ENCODE measurements around the gene CCDC149. TPM values are rescaled to one million over a fixed set of nuclear protein-coding genes. Genes with fewer than 3 reads are reported as not detected.

The CCDC149 gene
- total and polyA plus RNA-seq, 11 donors: 5.8 to 14.7 (median 9.9) TPM

- ATAC-seq: no peak
- Histone ChIP-seq H3K4me1 (no peaks in the 10 kb centered on the region), H3K4me3 (no peak overlapping the region), H3K27me3 (no peaks in the 10 kb centered on the region), H3K27ac (no peak overlapping the region), H3K9me3 (peaks cover 0 to 12% (median 5%) of the 10 kb centered on the region in 12 donors), H3K36me3 (no peaks in the 10 kb centered on the region)
- intact Hi-C loops (cut with DNase I): no loop called here
- WGBS, 4 donors: 92 to 98% (median 98%) methylated on average over 2 of the region's 2 CpGs
- DNase-seq: no peak
- TF ChIP-seq, protein P1, sequence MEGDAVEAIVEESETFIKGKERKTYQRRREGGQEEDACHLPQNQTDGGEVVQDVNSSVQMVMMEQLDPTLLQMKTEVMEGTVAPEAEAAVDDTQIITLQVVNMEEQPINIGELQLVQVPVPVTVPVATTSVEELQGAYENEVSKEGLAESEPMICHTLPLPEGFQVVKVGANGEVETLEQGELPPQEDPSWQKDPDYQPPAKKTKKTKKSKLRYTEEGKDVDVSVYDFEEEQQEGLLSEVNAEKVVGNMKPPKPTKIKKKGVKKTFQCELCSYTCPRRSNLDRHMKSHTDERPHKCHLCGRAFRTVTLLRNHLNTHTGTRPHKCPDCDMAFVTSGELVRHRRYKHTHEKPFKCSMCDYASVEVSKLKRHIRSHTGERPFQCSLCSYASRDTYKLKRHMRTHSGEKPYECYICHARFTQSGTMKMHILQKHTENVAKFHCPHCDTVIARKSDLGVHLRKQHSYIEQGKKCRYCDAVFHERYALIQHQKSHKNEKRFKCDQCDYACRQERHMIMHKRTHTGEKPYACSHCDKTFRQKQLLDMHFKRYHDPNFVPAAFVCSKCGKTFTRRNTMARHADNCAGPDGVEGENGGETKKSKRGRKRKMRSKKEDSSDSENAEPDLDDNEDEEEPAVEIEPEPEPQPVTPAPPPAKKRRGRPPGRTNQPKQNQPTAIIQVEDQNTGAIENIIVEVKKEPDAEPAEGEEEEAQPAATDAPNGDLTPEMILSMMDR (IDR thresholded peaks at IDR 0.05): no peak
- no peak for TF ChIP-seq POLR2A (IDR thresholded peaks at IDR 0.05)
Measured at GRCh38 chr4:24956091-24956490, 43.2 kb upstream of the CCDC149 start.

DNA sequence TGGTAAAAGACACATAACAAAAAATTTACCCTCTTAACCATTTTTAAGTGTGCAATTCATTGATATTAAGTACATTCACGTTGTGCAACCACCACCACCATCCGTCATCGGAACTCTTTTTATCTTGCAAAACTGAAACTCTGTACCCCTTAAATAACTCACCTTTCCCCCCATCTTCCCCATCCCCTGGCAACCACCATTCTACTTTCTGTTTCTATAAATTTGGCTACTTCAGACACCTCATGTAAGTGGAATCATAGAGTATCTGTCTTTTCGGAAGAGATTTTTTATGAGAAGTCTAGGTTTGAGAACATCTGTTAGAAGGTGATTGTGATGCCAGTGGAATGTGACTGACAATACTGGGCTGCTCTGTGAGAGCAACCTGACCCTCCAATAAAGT, 39.8 kb upstream of the CCDC149 start:
- TF ChIP-seq, protein P1 (IDR thresholded peaks at IDR 0.05): no peak
- no peak for TF ChIP-seq POLR2A (IDR thresholded peaks at IDR 0.05)
- Histone ChIP-seq H3K27me3 (no peaks in the 10 kb centered on the region), H3K36me3 (no peaks in the 10 kb centered on the region), H3K27ac (no peak overlapping the region), H3K9me3 (peaks cover 0 to 12% (median 7%) of the 10 kb centered on the region in 12 donors), H3K4me3 (no peak overlapping the region), H3K4me1 (peaks cover 0 to 12% (median 0%) of the 10 kb centered on the region in 12 donors)
- intact Hi-C loops (cut with DNase I): no loop called here
- WGBS, 4 donors: 80 to 94% (median 93%) methylated on average over 4 of the region's 4 CpGs
- DNase-seq (no peak), ATAC-seq (no peak)

- ATAC-seq: peak; percentile 51 to 93 (median 82)
- intact Hi-C loops (cut with DNase I): no loop called here
- peak overlapping the region in 3 of 12 donors; percentile 13 to 49 (median 31) for H3K27ac ChIP-seq
Measured at GRCh38 chr4:24949970-24950369, 37.1 kb upstream of the CCDC149 start.

GRCh38 chr4:24937917-24938281, 25.1 kb upstream of the CCDC149 start:
- Histone ChIP-seq H3K27me3 (no peaks in the 10 kb centered on the region), H3K9me3 (peaks cover 0 to 28% (median 12%) of the 10 kb centered on the region in 12 donors), H3K4me1 (no peaks in the 10 kb centered on the region), H3K36me3 (no peaks in the 10 kb centered on the region), H3K27ac (no peak overlapping the region), H3K4me3 (no peak overlapping the region)
- TF ChIP-seq, protein P1 (IDR thresholded peaks at IDR 0.05): no peak
- no peak for TF ChIP-seq POLR2A (IDR thresholded peaks at IDR 0.05)
- 69 to 78% (median 73%) methylated on average over 1 of the region's 1 CpG for WGBS, 4 donors
- intact Hi-C loops (cut with DNase I): no loop called here
- no peak for DNase-seq
- no peak for ATAC-seq

More at GRCh38 chr4:24949970-24950369, 37.1 kb upstream of the CCDC149 start:
- Histone ChIP-seq H3K4me3 (no peak overlapping the region), H3K27me3 (no peaks in the 10 kb centered on the region), H3K36me3 (no peaks in the 10 kb centered on the region), H3K9me3 (peaks cover 0 to 19% (median 7%) of the 10 kb centered on the region in 12 donors), H3K4me1 (peaks cover 0 to 12% (median 0%) of the 10 kb centered on the region in 12 donors)
- DNase-seq: peak in 1 of 5 donors; percentile 37
- no peak for TF ChIP-seq POLR2A (IDR thresholded peaks at IDR 0.05)
- TF ChIP-seq, protein P1 (IDR thresholded peaks at IDR 0.05): no peak

Data from heart left ventricle (tissue), 16 donors.